AG09319 (cell line): ENCODE measurements around the gene RIPK3.

Experiments used
- DNase-seq: peaks from one replicate; pipeline ENCODE4 v3.0.0-alpha.2; 2010; ENCODE audit warnings: low read depth; ENCODE audit errors: extremely low read depth
- TF ChIP-seq, protein P1 (sequence below): IDR thresholded peaks from 2 replicates; pipeline ENCODE4 v1.5.1; 2011; ENCODE audit warnings: low read depth, mild to moderate bottlenecking, inconsistent platforms, low read length, moderate library complexity

RIPK3 gene

GRCh38 chr14:24286996-24287395, 52.8 kb downstream of the RIPK3 start:
- TF ChIP-seq, protein P1, sequence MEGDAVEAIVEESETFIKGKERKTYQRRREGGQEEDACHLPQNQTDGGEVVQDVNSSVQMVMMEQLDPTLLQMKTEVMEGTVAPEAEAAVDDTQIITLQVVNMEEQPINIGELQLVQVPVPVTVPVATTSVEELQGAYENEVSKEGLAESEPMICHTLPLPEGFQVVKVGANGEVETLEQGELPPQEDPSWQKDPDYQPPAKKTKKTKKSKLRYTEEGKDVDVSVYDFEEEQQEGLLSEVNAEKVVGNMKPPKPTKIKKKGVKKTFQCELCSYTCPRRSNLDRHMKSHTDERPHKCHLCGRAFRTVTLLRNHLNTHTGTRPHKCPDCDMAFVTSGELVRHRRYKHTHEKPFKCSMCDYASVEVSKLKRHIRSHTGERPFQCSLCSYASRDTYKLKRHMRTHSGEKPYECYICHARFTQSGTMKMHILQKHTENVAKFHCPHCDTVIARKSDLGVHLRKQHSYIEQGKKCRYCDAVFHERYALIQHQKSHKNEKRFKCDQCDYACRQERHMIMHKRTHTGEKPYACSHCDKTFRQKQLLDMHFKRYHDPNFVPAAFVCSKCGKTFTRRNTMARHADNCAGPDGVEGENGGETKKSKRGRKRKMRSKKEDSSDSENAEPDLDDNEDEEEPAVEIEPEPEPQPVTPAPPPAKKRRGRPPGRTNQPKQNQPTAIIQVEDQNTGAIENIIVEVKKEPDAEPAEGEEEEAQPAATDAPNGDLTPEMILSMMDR = no peak
- no peak for DNase-seq
